ENCODE results near the gene CA4.

CA4 gene

GRCh38 chr17:60167065-60167741, 17.4 kb downstream of the CA4 start:
- DNase-seq (ENCODE audit: insufficient read length, low spot score) (no peak), FAIRE-seq (no peak)
- no peak for TF ChIP-seq CTCF (IDR thresholded peaks at IDR 0.05; ENCODE audit: insufficient read depth, missing control alignments)

- no peak for FAIRE-seq
- TF ChIP-seq CTCF (IDR thresholded peaks at IDR 0.05; ENCODE audit: insufficient read depth, missing control alignments): no peak
- DNase-seq (ENCODE audit: insufficient read length, low spot score): no peak
Observed at GRCh38 chr17:60168654-60169053, 18.9 kb downstream of the CA4 start.

GRCh38 chr17:60169921-60170817, 20.4 kb downstream of the CA4 start:
- DNase-seq (ENCODE audit: insufficient read length, low spot score): no peak
- no peak for TF ChIP-seq CTCF (IDR thresholded peaks at IDR 0.05; ENCODE audit: insufficient read depth, missing control alignments)
- no peak for FAIRE-seq

GRCh38 chr17:60170835-60171752, 21.3 kb downstream of the CA4 start:
- no peak for TF ChIP-seq CTCF (IDR thresholded peaks at IDR 0.05; ENCODE audit: insufficient read depth, missing control alignments)
- FAIRE-seq (no peak), DNase-seq (ENCODE audit: insufficient read length, low spot score) (no peak)

GRCh38 chr17:60171753-60172079, 21.9 kb downstream of the CA4 start:
- DNase-seq (ENCODE audit: insufficient read length, low spot score) (no peak), FAIRE-seq (no peak)
- TF ChIP-seq CTCF (IDR thresholded peaks at IDR 0.05; ENCODE audit: insufficient read depth, missing control alignments): no peak

GRCh38 chr17:60173304-60173819, 23.6 kb downstream of the CA4 start:
- TF ChIP-seq CTCF (IDR thresholded peaks at IDR 0.05; ENCODE audit: insufficient read depth, missing control alignments): no peak
- DNase-seq (ENCODE audit: insufficient read length, low spot score) (no peak), FAIRE-seq (no peak)
